HG02852 (cell line): Measurements from ENCODE around the gene KIF16B.

Experiments used
- ATAC-seq: cut with Tn5 transposase; IDR thresholded peaks from one replicate; pipeline ENCODE4 v1.9.1; 2021; ENCODE audit warnings: mild to moderate bottlenecking, moderate library complexity; ENCODE audit not compliant: unreplicated experiment

The KIF16B gene

GRCh38 chr20:16405254-16405653 is 168.0 kb downstream of the KIF16B start:
- ATAC-seq: no peak

GRCh38 chr20:16404640-16405039 is 168.6 kb downstream of the KIF16B start:
- ATAC-seq: no peak

- no peak for ATAC-seq
These were observed 169.1 kb downstream of the KIF16B start for GRCh38 chr20:16404171-16404570.

- no peak for ATAC-seq
These were observed 173.0 kb downstream of the KIF16B start for GRCh38 chr20:16400234-16400633.

GRCh38 chr20:16399801-16400200 is 173.4 kb downstream of the KIF16B start:
- ATAC-seq: no peak

GRCh38 chr20:16397086-16397485 is 176.2 kb downstream of the KIF16B start:
- ATAC-seq: no peak

- ATAC-seq: no peak
These were observed 177.9 kb downstream of the KIF16B start for GRCh38 chr20:16395366-16395765.

- no peak for ATAC-seq
These were observed 178.5 kb downstream of the KIF16B start for GRCh38 chr20:16394784-16395183.

- no peak for ATAC-seq
These were observed 179.4 kb downstream of the KIF16B start for GRCh38 chr20:16393836-16394235.

- no peak for ATAC-seq
These were observed 180.0 kb downstream of the KIF16B start for GRCh38 chr20:16393297-16393696.

GRCh38 chr20:16392346-16392745 is 180.9 kb downstream of the KIF16B start:
- ATAC-seq: peak; percentile 99

GRCh38 chr20:16390991-16391390 is 182.3 kb downstream of the KIF16B start:
- no peak for ATAC-seq

- no peak for ATAC-seq
These were observed 184.5 kb downstream of the KIF16B start for GRCh38 chr20:16388731-16389130.

- ATAC-seq: no peak
These were observed 185.6 kb downstream of the KIF16B start for GRCh38 chr20:16387666-16388065.

GRCh38 chr20:16385891-16386290 is 187.4 kb downstream of the KIF16B start:
- no peak for ATAC-seq

- ATAC-seq: no peak
These were observed 187.8 kb downstream of the KIF16B start for GRCh38 chr20:16385462-16385861.

GRCh38 chr20:16381444-16381843 is 191.8 kb downstream of the KIF16B start:
- no peak for ATAC-seq

GRCh38 chr20:16378712-16379370 is 194.4 kb downstream of the KIF16B start:
- ATAC-seq: no peak

GRCh38 chr20:16378122-16378521 is 195.1 kb downstream of the KIF16B start:
- no peak for ATAC-seq

GRCh38 chr20:16369441-16369840 is 203.8 kb downstream of the KIF16B start:
- no peak for ATAC-seq

- no peak for ATAC-seq
These were observed 204.5 kb downstream of the KIF16B start for GRCh38 chr20:16368645-16369292.

GRCh38 chr20:16367948-16368560 is 205.2 kb downstream of the KIF16B start:
- no peak for ATAC-seq
